ENCODE data around the gene FANCE.
"Not testable (repeated sequence)": the region's sequence is repeated elsewhere in the genome, so short reads cannot be mapped to it uniquely, and the experiment has no call there.

The FANCE gene

GRCh38 chr6:35425284-35425683, 26.9 kb upstream of the FANCE start:
- no peak overlapping the region for H3K4me3 ChIP-seq (ENCODE audit: low read depth, low read length)

GRCh38 chr6:35426074-35426473, 26.1 kb upstream of the FANCE start:
- H3K4me3 ChIP-seq (ENCODE audit: low read depth, low read length): no peak overlapping the region
- TF ChIP-seq CTCF (IDR thresholded peaks at IDR 0.05; ENCODE audit: low read depth, low read length): no peak

More at GRCh38 chr6:35425284-35425683, 26.9 kb upstream of the FANCE start:
- TF ChIP-seq CTCF (IDR thresholded peaks at IDR 0.05; ENCODE audit: low read depth, low read length): no peak

- TF ChIP-seq CTCF (IDR thresholded peaks at IDR 0.05; ENCODE audit: low read depth, low read length): no peak
- H3K4me3 ChIP-seq (ENCODE audit: low read depth, low read length): peak overlapping the region; percentile 34; the same call in 1 of the 2 replicates
Observed at GRCh38 chr6:35427435-35427834, 24.7 kb upstream of the FANCE start.

- no peak for TF ChIP-seq CTCF (IDR thresholded peaks at IDR 0.05; ENCODE audit: low read depth, low read length)
- H3K4me3 ChIP-seq (ENCODE audit: low read depth, low read length): peak overlapping the region; percentile 34
Observed at GRCh38 chr6:35427851-35428321, 24.3 kb upstream of the FANCE start.

- TF ChIP-seq CTCF (IDR thresholded peaks at IDR 0.05; ENCODE audit: low read depth, low read length): no peak
- H3K4me3 ChIP-seq (ENCODE audit: low read depth, low read length): peak overlapping the region; percentile 30
Observed at GRCh38 chr6:35428421-35429149, 23.6 kb upstream of the FANCE start.

GRCh38 chr6:35429463-35429862, 22.7 kb upstream of the FANCE start:
- no peak overlapping the region for H3K4me3 ChIP-seq (ENCODE audit: low read depth, low read length)
- TF ChIP-seq CTCF (IDR thresholded peaks at IDR 0.05; ENCODE audit: low read depth, low read length): no peak

GRCh38 chr6:35432291-35432690, 19.8 kb upstream of the FANCE start:
- H3K4me3 ChIP-seq (ENCODE audit: low read depth, low read length): no peak overlapping the region
- no peak for TF ChIP-seq CTCF (IDR thresholded peaks at IDR 0.05; ENCODE audit: low read depth, low read length)

- H3K4me3 ChIP-seq (ENCODE audit: low read depth, low read length): not testable (repeated sequence)
Observed at GRCh38 chr6:35432702-35433101, 19.4 kb upstream of the FANCE start.

All from WI38 (cell line).